H1 (cell line): Measurements from ENCODE around the gene HSPA4. TPM values are rescaled to one million over a fixed set of nuclear protein-coding genes. Genes with fewer than 3 reads are reported as not detected.

Source experiments
- CTCF ChIA-PET: fragments of 300-600 bp; sonication (Branson Sonifier 250); formaldehyde crosslinking; loops from one replicate; lab custom pipeline; 2021; ENCODE audit not compliant: partially characterized antibody; lab: Charles Lee
- POLR2A ChIA-PET: fragments of 300-600 bp; sonication (Branson Sonifier 250); formaldehyde crosslinking; loops from one replicate; lab custom pipeline; 2021; ENCODE audit warnings: inconsistent platforms; ENCODE audit not compliant: partially characterized antibody; lab: Charles Lee
- DNase-seq, 2 experiments: peaks; one replicate each; pipeline versions ENCODE4 v3.0.0 to v3.0.0-alpha.2; 2010 to 2022; ENCODE audit warnings: low spot score in 2 of 2, low read depth in 1 of 2, mixed read lengths in 1 of 2
- FAIRE-seq: peaks from 2 replicates; lab custom pipeline; 2011; peaks lifted over from hg19 to GRCh38; lab: Jason Lieb, UNC
- H2AFZ ChIP-seq: 2 replicates; pipeline ENCODE4 v1.8.1; 2012; ENCODE audit warnings: low read length, inconsistent platforms
- H2AK5ac ChIP-seq: 2 replicates; pipeline ENCODE4 v1.6.1; 2013; ENCODE audit warnings: low read depth, low read length
- H2BK120ac ChIP-seq: replicated peaks from 2 replicates; pipeline ENCODE3; 2013; ENCODE audit warnings: low read depth, low read length, inconsistent platforms
- H2BK12ac ChIP-seq: 2 replicates; pipeline ENCODE4 v1.6.1; 2013; ENCODE audit warnings: low read depth, low read length
- H2BK15ac ChIP-seq: 2 replicates; pipeline ENCODE4 v1.6.1; 2013; ENCODE audit warnings: low read length
- H2BK20ac ChIP-seq: 2 replicates; pipeline ENCODE4 v1.6.1; 2013; ENCODE audit warnings: low read length
- H2BK5ac ChIP-seq: 2 replicates; pipeline ENCODE4 v1.6.1; 2013; ENCODE audit warnings: low read depth, low read length
- H3K14ac ChIP-seq: 2 replicates; pipeline ENCODE4 v1.6.1; 2013; ENCODE audit warnings: inconsistent platforms; ENCODE audit not compliant: insufficient read length
- H3K18ac ChIP-seq: 2 replicates; pipeline ENCODE4 v1.6.1; 2013; ENCODE audit warnings: low read length; ENCODE audit errors: extremely low read depth
- H3K23ac ChIP-seq: 2 replicates; pipeline ENCODE4 v1.6.1; 2013; ENCODE audit warnings: inconsistent platforms; ENCODE audit not compliant: insufficient read length
- H3K23me2 ChIP-seq: 2 replicates; pipeline ENCODE4 v1.6.1; 2013; ENCODE audit warnings: low read depth, low read length
- H3K27ac ChIP-seq: 2 replicates; pipeline ENCODE4 v1.6.1; 2011; ENCODE audit warnings: low read depth, low read length, inconsistent platforms
- H3K27me3 ChIP-seq, 4 experiments: replicated peaks in 1 of 4; 1 replicate in 1 of 4; 2 replicates in 3 of 4; pipeline versions ENCODE4 v1.6.1 to v1.8.1; 2011 to 2013; ENCODE audit warnings: low read length in 3 of 4, mild to moderate bottlenecking in 3 of 4, inconsistent platforms in 2 of 4, mixed read lengths in 2 of 4, moderate library complexity in 1 of 4; ENCODE audit not compliant: control insufficient read depth in 3 of 4, insufficient read depth in 3 of 4; ENCODE audit errors: extremely low read depth in 1 of 4
- H3K36me3 ChIP-seq, 4 experiments: 2 replicates each; pipeline versions ENCODE4 v1.6.1 to v1.8.1; 2011 to 2013; ENCODE audit warnings: mild to moderate bottlenecking in 4 of 4, low read length in 3 of 4, moderate library complexity in 2 of 4, control low read depth in 1 of 4, inconsistent platforms in 1 of 4; ENCODE audit not compliant: insufficient read depth in 4 of 4, control insufficient read depth in 2 of 4
- H3K4ac ChIP-seq: replicated peaks from 2 replicates; pipeline ENCODE3; 2013; ENCODE audit warnings: low read length, low read depth, mixed read lengths, inconsistent platforms; ENCODE audit not compliant: insufficient read length
- H3K4me1 ChIP-seq, 4 experiments: replicated peaks in 1 of 4; 1 replicate in 1 of 4; 2 replicates in 3 of 4; pipeline versions ENCODE4 v1.6.1 to v1.8.1; 2011 to 2013; ENCODE audit warnings: low read length in 3 of 4, inconsistent platforms in 2 of 4, mixed read lengths in 1 of 4; ENCODE audit not compliant: insufficient read depth in 4 of 4, control insufficient read depth in 3 of 4
- H3K4me2 ChIP-seq, 2 experiments: 2 replicates each; pipeline versions ENCODE4 v1.6.1 to v1.8.1; 2011 to 2013; ENCODE audit warnings: low read depth in 2 of 2, low read length in 2 of 2, control low read depth in 1 of 2, inconsistent platforms in 1 of 2, mild to moderate bottlenecking in 1 of 2; ENCODE audit not compliant: insufficient read depth in 1 of 2
- H3K4me3 ChIP-seq, 4 experiments: fragments of 200-600, 300-600 bp in 1 of 4; sonication (generic), shearing (Covaris generic), sonication (Bioruptor Twin) in 1 of 4; 2 replicates each; pipeline versions ENCODE4 v1.5.1 to v1.8.1; 2011 to 2016; ENCODE audit warnings: low read length in 4 of 4, low read depth in 3 of 4, control low read depth in 2 of 4, inconsistent platforms in 2 of 4, mild to moderate bottlenecking in 2 of 4, mixed read lengths in 1 of 4, moderate library complexity in 1 of 4; ENCODE audit not compliant: insufficient read depth in 2 of 4; ENCODE audit errors: extremely low read depth in 1 of 4
- H3K56ac ChIP-seq: replicated peaks from 2 replicates; pipeline ENCODE3; 2013; ENCODE audit warnings: low read depth, mild to moderate bottlenecking, mixed read lengths, low read length, inconsistent platforms; ENCODE audit not compliant: insufficient read length
- H3K79me1 ChIP-seq: 2 replicates; pipeline ENCODE4 v1.6.1; 2013; ENCODE audit warnings: low read depth, low read length, control low read depth
- H3K79me2 ChIP-seq, 2 experiments: 2 replicates each; pipeline versions ENCODE4 v1.6.1 to v1.8.1; 2012 to 2013; ENCODE audit warnings: low read length in 2 of 2, mild to moderate bottlenecking in 2 of 2, inconsistent platforms in 1 of 2; ENCODE audit not compliant: insufficient read depth in 2 of 2, control insufficient read depth in 1 of 2
- H3K9ac ChIP-seq, 4 experiments: replicated peaks in 1 of 4; 1 replicate in 1 of 4; 2 replicates in 3 of 4; pipeline versions ENCODE4 v1.6.1 to v1.8.1; 2011 to 2013; ENCODE audit warnings: low read depth in 3 of 4, low read length in 3 of 4, control low read depth in 2 of 4, mild to moderate bottlenecking in 2 of 4, moderate library complexity in 2 of 4, inconsistent platforms in 1 of 4; ENCODE audit errors: extremely low read depth in 1 of 4
- H3K9me3 ChIP-seq, 2 experiments: 2 replicates each; pipeline versions ENCODE4 v1.6.1 to v1.8.1; 2012 to 2013; ENCODE audit warnings: mild to moderate bottlenecking in 2 of 2, moderate library complexity in 2 of 2, control low read depth in 1 of 2, inconsistent platforms in 1 of 2, low read depth in 1 of 2, low read length in 1 of 2, mixed read lengths in 1 of 2; ENCODE audit not compliant: insufficient read depth in 2 of 2
- H4K20me1 ChIP-seq, 2 experiments: replicated peaks in 1 of 2; 2 replicates each; pipeline versions ENCODE3 to v1.8.1; 2011 to 2013; ENCODE audit warnings: inconsistent platforms in 2 of 2, low read length in 2 of 2, mild to moderate bottlenecking in 1 of 2; ENCODE audit not compliant: insufficient read depth in 2 of 2, control insufficient read depth in 1 of 2
- H4K5ac ChIP-seq: 2 replicates; pipeline ENCODE4 v1.6.1; 2013; ENCODE audit warnings: low read length, low read depth, mixed read lengths, inconsistent platforms; ENCODE audit not compliant: insufficient read length
- H4K8ac ChIP-seq: 2 replicates; pipeline ENCODE4 v1.8.0; 2013; ENCODE audit warnings: mild to moderate bottlenecking, moderate library complexity, low read length, inconsistent platforms; ENCODE audit not compliant: insufficient read depth; ENCODE audit errors: extremely low read depth
- H4K91ac ChIP-seq: replicated peaks from 2 replicates; pipeline ENCODE3; 2013; ENCODE audit warnings: low read length, mixed read lengths, inconsistent platforms; ENCODE audit not compliant: insufficient read length
- ASH2L ChIP-seq: fragments of 200-600, 300-600 bp; sonication (generic); IDR thresholded peaks from one replicate; pipeline ENCODE4 v1.7.1; 2017; ENCODE audit warnings: low read length
- CHD1 ChIP-seq: IDR thresholded peaks from 2 replicates; pipeline ENCODE4 v1.6.1; 2012; ENCODE audit warnings: low read depth, low read length, improper control_type of control experiment
- SUZ12 ChIP-seq: fragments of 200-600 bp; sonication (generic); IDR thresholded peaks from 2 replicates; pipeline ENCODE4 v1.6.1; 2012; ENCODE audit warnings: mild to moderate bottlenecking, inconsistent platforms, low read length, moderate library complexity, mixed read lengths
- TCF12 ChIP-seq: IDR thresholded peaks from 2 replicates; pipeline ENCODE4 v1.6.1; 2011; ENCODE audit warnings: low read depth, mild to moderate bottlenecking, low read length
- WGBS, 2 experiments: shearing (Covaris generic) in 1 of 2; methylation state at CpG; one replicate each; pipeline versions ENCODE4 v1.1.6 to v1.1.7; 2013 to 2015; ENCODE audit warnings: low lambda C conversion rate in 2 of 2, mixed read lengths in 2 of 2, inconsistent platforms in 1 of 2, low coverage in 1 of 2, missing lambda C conversion rate in 1 of 2; ENCODE audit not compliant: insufficient replicate concordance in 2 of 2, insufficient coverage in 1 of 2, insufficient read length in 1 of 2; ENCODE audit errors: extremely low coverage in 1 of 2, missing lambda C conversion rate in 1 of 2; 5-methylcytosine and 5-hydroxymethylcytosine counted together
- polyA plus RNA-seq, 7 experiments: library from polyadenylated mRNA; depleted of rRNA in 3 of 7; stranded (reverse) in 5 of 7; unstranded in 2 of 7; fragments of >200 nt in 5 of 7; fragments of 200-250 nt in 2 of 7; gene quantifications; 1 replicate in 5 of 7; 2 replicates in 1 of 7; 4 replicates in 1 of 7; pipeline versions ENCODE4 v1.2.1 to v1.2.3, GENCODE V29; 2011 to 2013; ENCODE audit warnings: missing spikeins in 2 of 7, mixed read lengths in 2 of 7
- total RNA-seq: library from RNA; stranded (reverse); fragmentation: NEBNext Ultra II Directional; extraction: Animal tissue kit (Norgen Biotek cat#: 25700); gene quantifications from 2 replicates; pipeline ENCODE4 v1.2.1, GENCODE V29; 2021
- TF ChIP-seq, protein P1 (sequence below): IDR thresholded peaks from 2 replicates; pipeline ENCODE4 v1.6.1; 2012; ENCODE audit warnings: inconsistent platforms

Gene HSPA4
- total and polyA plus RNA-seq, 2 of the 8 experiments (the other 6 are each of a cell fraction or from before 2014, with no cell fraction given): 28.9 to 445 TPM

DNA sequence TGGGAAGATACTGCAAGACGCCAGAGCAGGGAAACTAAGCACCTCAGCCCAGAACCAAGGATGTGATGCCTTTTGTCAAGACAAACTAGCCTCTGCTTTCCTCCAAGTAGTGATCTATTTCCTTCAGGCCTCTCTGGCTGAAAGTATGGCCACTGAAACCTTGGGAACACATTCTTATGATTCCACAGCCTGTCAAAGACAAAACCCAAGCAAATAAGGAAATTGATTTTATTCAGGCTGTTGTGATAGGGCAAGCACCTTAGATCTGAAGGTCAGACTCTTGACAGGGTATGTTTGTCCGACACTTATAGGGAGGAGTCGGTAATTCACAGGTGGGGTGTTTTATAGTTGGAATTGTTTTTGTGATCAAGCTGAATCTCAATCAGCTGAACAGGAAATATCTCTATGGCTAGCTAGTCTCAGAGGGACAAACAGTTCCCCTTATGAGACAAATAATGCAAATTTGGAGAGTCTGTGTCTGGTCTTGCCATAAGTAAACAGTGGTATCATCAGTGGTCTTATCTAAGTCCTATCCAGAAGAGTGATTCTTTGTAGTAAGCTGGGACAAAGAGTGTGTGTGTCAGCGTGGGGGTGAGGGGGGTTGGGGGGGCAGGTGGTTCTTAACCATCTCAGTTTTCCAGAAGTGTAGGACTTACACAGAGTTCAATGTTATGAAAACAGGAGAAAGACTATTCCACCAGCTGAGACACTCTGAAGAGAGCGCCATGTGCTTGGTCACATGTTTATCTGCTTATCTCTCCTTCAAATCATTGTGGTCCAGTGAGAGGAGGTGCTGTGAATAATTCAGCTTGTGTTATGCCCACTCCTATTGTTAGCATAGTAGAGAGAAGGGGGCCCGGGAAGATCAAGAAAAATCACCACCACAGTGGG lies 18.7 kb upstream of the HSPA4 start:
- Histone ChIP-seq H4K5ac (no peak overlapping the region), H4K20me1 (no peaks in the 10 kb centered on the region), H4K8ac (no peak overlapping the region), H2AK5ac (no peak overlapping the region), H3K4me2 (no peak overlapping the region), H3K14ac (no peak overlapping the region), H2BK12ac (no peak overlapping the region), H3K27me3 (no peaks in the 10 kb centered on the region), H3K79me2 (no peaks in the 10 kb centered on the region), H2BK120ac (no peak overlapping the region), H3K36me3 (no peaks in the 10 kb centered on the region), H4K91ac (no peak overlapping the region), H2AFZ (0 out of 2 replicates have a peak overlapping the region, but pooled peaks have one; percentile 41), H3K4me3 (no peak overlapping the region), H3K27ac (no peak overlapping the region), H2BK20ac (no peak overlapping the region), H2BK5ac (no peak overlapping the region), H3K23ac (no peak overlapping the region), H3K4me1 (no peaks in the 10 kb centered on the region), H3K9ac (no peak overlapping the region), H3K79me1 (no peaks in the 10 kb centered on the region), H3K56ac (no peak overlapping the region), H3K4ac (no peak overlapping the region), H3K18ac (no peak overlapping the region), H3K23me2 (no peaks in the 10 kb centered on the region), H3K9me3 (no peaks in the 10 kb centered on the region), H2BK15ac (no peak overlapping the region)
- ChIA-PET POLR2A (interaction anchor here (0.5 kb wide), 1 partner anchor 150 kb away, joined by 3 read pairs; no protein-coding TSS in a partner anchor), CTCF (interaction anchor here (0.7 kb wide), 1 partner anchor 275 kb away, joined by 4 read pairs; no protein-coding TSS in a partner anchor)
- no peak for FAIRE-seq
- TF ChIP-seq, protein P1, sequence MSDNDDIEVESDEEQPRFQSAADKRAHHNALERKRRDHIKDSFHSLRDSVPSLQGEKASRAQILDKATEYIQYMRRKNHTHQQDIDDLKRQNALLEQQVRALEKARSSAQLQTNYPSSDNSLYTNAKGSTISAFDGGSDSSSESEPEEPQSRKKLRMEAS: no peak
- TF ChIP-seq SUZ12: no peak
- TF ChIP-seq CHD1: no peak
- TF ChIP-seq TCF12: no peak
- TF ChIP-seq ASH2L: no peak
- WGBS, 2 experiments: 90% methylated on average over 6 of the region's 6 CpGs; no CpG with 5 or more reads in 1 of the 2 experiments
- no peak for DNase-seq
